ENCODE data around the gene MYO1B.

MYO1B gene

GRCh38 chr2:191270306-191271161 lies 25.3 kb downstream of the MYO1B start:
- DNase-seq (ENCODE audit: low read depth, low spot score), result no peak
- in situ Hi-C loops (cut with HindIII; ENCODE audit: low sequenced_read_pairs), result no loop called here
- no peak for TF ChIP-seq CTCF (IDR thresholded peaks at IDR 0.05; ENCODE audit: low read depth, low read length)
- no peak overlapping the region for H3K4me3 ChIP-seq (ENCODE audit: low read depth, low read length)

GRCh38 chr2:191272064-191272463 lies 26.9 kb downstream of the MYO1B start:
- in situ Hi-C loops (cut with HindIII; ENCODE audit: low sequenced_read_pairs), result no loop called here
- TF ChIP-seq CTCF (IDR thresholded peaks at IDR 0.05; ENCODE audit: low read depth, low read length), result no peak
- no peak for DNase-seq (ENCODE audit: low read depth, low spot score)
- H3K4me3 ChIP-seq (ENCODE audit: low read depth, low read length), result no peak overlapping the region

- H3K4me3 ChIP-seq (ENCODE audit: low read depth, low read length), result no peak overlapping the region
- no peak for TF ChIP-seq CTCF (IDR thresholded peaks at IDR 0.05; ENCODE audit: low read depth, low read length)
- DNase-seq (ENCODE audit: low read depth, low spot score), result no peak
- in situ Hi-C loops (cut with HindIII; ENCODE audit: low sequenced_read_pairs), result no loop called here
These were observed 29.2 kb downstream of the MYO1B start for GRCh38 chr2:191274413-191274815.

GRCh38 chr2:191276792-191277465 lies 31.7 kb downstream of the MYO1B start:
- H3K4me3 ChIP-seq (ENCODE audit: low read depth, low read length), result no peak overlapping the region
- DNase-seq (ENCODE audit: low read depth, low spot score), result no peak
- in situ Hi-C loops (cut with HindIII; ENCODE audit: low sequenced_read_pairs), result no loop called here
- TF ChIP-seq CTCF (IDR thresholded peaks at IDR 0.05; ENCODE audit: low read depth, low read length), result no peak

- in situ Hi-C loops (cut with HindIII; ENCODE audit: low sequenced_read_pairs), result no loop called here
- no peak for TF ChIP-seq CTCF (IDR thresholded peaks at IDR 0.05; ENCODE audit: low read depth, low read length)
- DNase-seq (ENCODE audit: low read depth, low spot score), result no peak
- H3K4me3 ChIP-seq (ENCODE audit: low read depth, low read length), result no peak overlapping the region
These were observed 35.1 kb downstream of the MYO1B start for GRCh38 chr2:191280290-191280689.

- in situ Hi-C loops (cut with HindIII; ENCODE audit: low sequenced_read_pairs), result no loop called here
These were observed 35.9 kb downstream of the MYO1B start for GRCh38 chr2:191280834-191281756.

More at GRCh38 chr2:191280834-191281756, 35.9 kb downstream of the MYO1B start:
- H3K4me3 ChIP-seq (ENCODE audit: low read depth, low read length), result no peak overlapping the region
- no peak for DNase-seq (ENCODE audit: low read depth, low spot score)
- no peak for TF ChIP-seq CTCF (IDR thresholded peaks at IDR 0.05; ENCODE audit: low read depth, low read length)

All from astrocyte of the spinal cord (primary cell).